ENCODE data around the gene MYBBP1A.
"Not testable (repeated sequence)": the region's sequence is repeated elsewhere in the genome, so short reads cannot be mapped to it uniquely, and the experiment has no call there.

- TF ChIP-seq, protein P1, sequence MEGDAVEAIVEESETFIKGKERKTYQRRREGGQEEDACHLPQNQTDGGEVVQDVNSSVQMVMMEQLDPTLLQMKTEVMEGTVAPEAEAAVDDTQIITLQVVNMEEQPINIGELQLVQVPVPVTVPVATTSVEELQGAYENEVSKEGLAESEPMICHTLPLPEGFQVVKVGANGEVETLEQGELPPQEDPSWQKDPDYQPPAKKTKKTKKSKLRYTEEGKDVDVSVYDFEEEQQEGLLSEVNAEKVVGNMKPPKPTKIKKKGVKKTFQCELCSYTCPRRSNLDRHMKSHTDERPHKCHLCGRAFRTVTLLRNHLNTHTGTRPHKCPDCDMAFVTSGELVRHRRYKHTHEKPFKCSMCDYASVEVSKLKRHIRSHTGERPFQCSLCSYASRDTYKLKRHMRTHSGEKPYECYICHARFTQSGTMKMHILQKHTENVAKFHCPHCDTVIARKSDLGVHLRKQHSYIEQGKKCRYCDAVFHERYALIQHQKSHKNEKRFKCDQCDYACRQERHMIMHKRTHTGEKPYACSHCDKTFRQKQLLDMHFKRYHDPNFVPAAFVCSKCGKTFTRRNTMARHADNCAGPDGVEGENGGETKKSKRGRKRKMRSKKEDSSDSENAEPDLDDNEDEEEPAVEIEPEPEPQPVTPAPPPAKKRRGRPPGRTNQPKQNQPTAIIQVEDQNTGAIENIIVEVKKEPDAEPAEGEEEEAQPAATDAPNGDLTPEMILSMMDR (conservative IDR thresholded peaks at IDR 0.05; ENCODE audit: low read depth in 2 of 2), result not testable (repeated sequence)
- not testable (repeated sequence) for TF ChIP-seq EZH2phosphoT487 (IDR thresholded peaks at IDR 0.05; ENCODE audit: unreplicated experiment); EZH2 (IDR thresholded peaks at IDR 0.05; ENCODE audit: low read depth, unreplicated experiment); ZNF114 (CRISPR knock-in tag; IDR thresholded peaks at IDR 0.05); POLR2AphosphoS5 (IDR thresholded peaks at IDR 0.05; ENCODE audit: low read depth); REST (IDR thresholded peaks at IDR 0.05; ENCODE audit: unreplicated experiment); JUNB (IDR thresholded peaks at IDR 0.05; ENCODE audit: unreplicated experiment)
These were observed 23.2 kb upstream of the MYBBP1A start for GRCh38 chr17:4578349-4578748.
